Heart right ventricle (tissue), 16 donors: Measurements from ENCODE around the gene KLHL22. TPM values are rescaled to one million over a fixed set of nuclear protein-coding genes. Genes with fewer than 3 reads are reported as not detected.

ENCODE experiments used
- ATAC-seq, 8 donors: fragments of 200-7000 bp; cut with Tn5 transposase; one replicate each; pipeline ENCODE4 v1.9.1; 2020; ENCODE audit warnings: mild to moderate bottlenecking in 8 of 8, moderate library complexity in 8 of 8, moderate number of reproducible peaks in 1 of 8
- DNase-seq, 2 donors: peaks; one replicate each; pipeline ENCODE4 v3.0.0-alpha.2; 2020
- H3K27ac ChIP-seq, 10 donors: fragments of 200-600 bp; sonication (generic) in 2 of 10; one replicate each; pipeline versions ENCODE4 v1.5.0 to v1.8.0; 2020 to 2022; ENCODE audit warnings: mild to moderate bottlenecking in 3 of 10
- H3K27me3 ChIP-seq, 7 donors: fragments of 200-600 bp; one replicate each; pipeline ENCODE4 v1.8.0; 2021 to 2022; ENCODE audit warnings: mild to moderate bottlenecking in 2 of 7
- H3K36me3 ChIP-seq, 9 donors: fragments of 200-600 bp; sonication (generic) in 1 of 9; one replicate each; pipeline versions ENCODE4 v1.5.0 to v1.8.0; 2020 to 2022; ENCODE audit warnings: mild to moderate bottlenecking in 2 of 9
- H3K4me1 ChIP-seq, 9 donors: fragments of 200-600 bp; sonication (generic) in 1 of 9; one replicate each; pipeline versions ENCODE4 v1.5.0 to v1.8.0; 2020 to 2022; ENCODE audit warnings: mild to moderate bottlenecking in 4 of 9
- H3K4me3 ChIP-seq, 10 donors: fragments of 200-600 bp; sonication (generic) in 2 of 10; one replicate each; pipeline versions ENCODE4 v1.5.0 to v1.8.0; 2020 to 2022; ENCODE audit warnings: mild to moderate bottlenecking in 7 of 10, moderate library complexity in 2 of 10
- H3K9me3 ChIP-seq, 11 donors: fragments of 200-600 bp in 10 of 11; sonication (generic) in 2 of 11; one replicate each; pipeline versions ENCODE4 v1.5.0 to v1.8.0; 2013 to 2022; ENCODE audit warnings: mild to moderate bottlenecking in 2 of 11, control low read depth in 1 of 11, moderate library complexity in 1 of 11
- CTCF ChIP-seq, 9 donors: fragments of 200-600 bp; sonication (generic) in 2 of 9; IDR thresholded peaks; one replicate each; pipeline versions ENCODE4 v1.5.0 to v1.8.0; 2021 to 2022; ENCODE audit warnings: antibody characterized with exemption in 9 of 9, mild to moderate bottlenecking in 5 of 9, moderate library complexity in 1 of 9
- WGBS, 2 donors: extraction: QIAGEN DNeasy Blood & Tissue Kit; methylation state at CpG; one replicate each; pipeline ENCODE4 v1.1.7; 2013; ENCODE audit warnings: inconsistent platforms in 1 of 2; 5-methylcytosine and 5-hydroxymethylcytosine counted together
- intact Hi-C, 10 donors: fragments of 100-400 bp; cut with DNase I; formaldehyde crosslinking; loops; one replicate each; pipeline versions ENCODE4 v1.11.1 to v1.14.2; 2022
- polyA plus RNA-seq, 2 donors: library from polyadenylated mRNA; stranded (reverse); fragments of 200-250 nt; gene quantifications; one replicate each; pipeline ENCODE4 v1.2.3, GENCODE V29; 2013
- total RNA-seq, 10 donors: library from RNA; stranded (reverse); fragmentation: NEBNext Ultra II Directional in 3 of 10; extraction: Animal tissue kit (Norgen Biotek cat#: 25700) in 3 of 10; gene quantifications; one replicate each; pipeline versions ENCODE4 v1.2.1 to v1.2.4, GENCODE V29; 2021 to 2023
- donor health status: Arrhythmogenic right ventricular cardiomyopathy.
- donor health status: ischemic (EF 13 %, LVEDD 7.1; RV severe dilation, severe dysfunction).
- donor health status: healthy with polysubstance abuse.
- donor health status: DM: no; HTN: yes; CAD: no.
- donor health status: DM: no; HTN: no; CAD: no.
- donor health status: ischemic (EF 25% LVEDD 6.9; RV normal size, moderate dysfunction).
- donor health status: ischemic (EF 25% LVEDD 5.7; RV mildly dilated, moderate dysfunction).
- donor health status: healthy.
- donor health status: DM: yes; HTN: yes; CAD: no.
- donor health status: Ischemic cardiomyopathy.
- donor health status: ischemic (EF 35%, LVEDD 5.7; RV mildly dilated, moderate dysfunction).
- donor health status: nonischemic (EF 11% LVEDD 7.7; RV severe dilation, severe dysfunction).
- donor health status: DM: yes; HTN: yes; CAD: no.
- donor health status: PGD.
- donor health status: ischemic (EF 29% LVEDD 5.4; RV normal size, mild dysfunction).
- donor health status: nonischemic (EF 23%, LVEDD 6.1; RV moderate dilation, normal function).

The KLHL22 gene
- total and polyA plus RNA-seq, 12 donors: 11.3 to 29.3 (median 17.3) TPM

GRCh38 chr22:20401376-20402014 lies 94.1 kb downstream of the KLHL22 start:
- ATAC-seq: no peak
- intact Hi-C loops: no loop called here
- Histone ChIP-seq H3K4me1 (peaks cover 0 to 5% (median 3%) of the 10 kb centered on the region in 9 donors), H3K9me3 (no peaks in the 10 kb centered on the region), H3K27me3 (no peaks in the 10 kb centered on the region), H3K27ac (no peak overlapping the region), H3K4me3 (no peak overlapping the region), H3K36me3 (peaks cover 0 to 47% (median 16%) of the 10 kb centered on the region in 9 donors)
- DNase-seq: no peak
- TF ChIP-seq CTCF (IDR thresholded peaks at IDR 0.05): no peak
- 94 to 95% methylated on average over 13 of the region's 13 CpGs for WGBS, 2 donors

GRCh38 chr22:20400606-20401375 lies 94.8 kb downstream of the KLHL22 start:
- WGBS, 2 donors: 90 to 95% methylated on average over 15 of the region's 15 CpGs
- Histone ChIP-seq H3K27me3 (no peaks in the 10 kb centered on the region), H3K4me1 (peaks cover 0 to 10% (median 5%) of the 10 kb centered on the region in 9 donors), H3K36me3 (peaks cover 0 to 40% (median 9%) of the 10 kb centered on the region in 9 donors), H3K27ac (no peak overlapping the region), H3K9me3 (no peaks in the 10 kb centered on the region), H3K4me3 (no peak overlapping the region)
- DNase-seq: no peak
- no peak for ATAC-seq
- intact Hi-C loops: no loop called here
- no peak for TF ChIP-seq CTCF (IDR thresholded peaks at IDR 0.05)

- Histone ChIP-seq H3K4me1 (peaks cover 0 to 18% (median 11%) of the 10 kb centered on the region in 9 donors), H3K27me3 (no peaks in the 10 kb centered on the region), H3K4me3 (no peak overlapping the region), H3K9me3 (no peaks in the 10 kb centered on the region), H3K27ac (no peak overlapping the region), H3K36me3 (peaks cover 0 to 34% (median 1%) of the 10 kb centered on the region in 9 donors)
- 79 to 83% methylated on average over 4 of the region's 4 CpGs for WGBS, 2 donors
- no peak for TF ChIP-seq CTCF (IDR thresholded peaks at IDR 0.05)
- intact Hi-C loops: loop anchor here in 1 of 10 donors (10.0 kb wide), 1 partner anchor 85 kb away; no protein-coding TSS in a partner anchor
- ATAC-seq: no peak
- DNase-seq: no peak
These were observed 95.6 kb downstream of the KLHL22 start for GRCh38 chr22:20399866-20400605.

GRCh38 chr22:20398420-20398819 lies 97.2 kb downstream of the KLHL22 start:
- TF ChIP-seq CTCF (IDR thresholded peaks at IDR 0.05): no peak
- Histone ChIP-seq H3K27me3 (no peaks in the 10 kb centered on the region), H3K9me3 (no peaks in the 10 kb centered on the region), H3K4me3 (no peak overlapping the region), H3K4me1 (peaks cover 4 to 29% (median 18%) of the 10 kb centered on the region in 9 donors), H3K36me3 (peaks cover 0 to 26% (median 0%) of the 10 kb centered on the region in 9 donors), H3K27ac (no peak overlapping the region)
- DNase-seq: no peak
- intact Hi-C loops: loop anchor here in 1 of 10 donors (10.0 kb wide), 1 partner anchor 84 kb away; no protein-coding TSS in a partner anchor
- 97% methylated on average over 5 of the region's 5 CpGs for WGBS, 2 donors
- no peak for ATAC-seq
